ENCODE results near the gene SHPK. TPM values are rescaled to one million over a fixed set of nuclear protein-coding genes. Genes with fewer than 3 reads are reported as not detected.
A peak's percentile ranks its signal among the peaks of the same experiment; 100 is the strongest.

The SHPK gene
- total and polyA plus RNA-seq, 10 donors = 2.3 to 13.6 (median 10.2) TPM

GRCh38 chr17:3603870-3604259 lies 32.2 kb downstream of the SHPK start:
- intact Hi-C loops (cut with DNase I; ENCODE audit: low total_unique reads) = no loop called here
- DNase-seq = no peak
- Histone ChIP-seq H3K27me3 (replicated peaks in 1 of 7) (no peaks in the 10 kb centered on the region), H3K4me3 (no peak overlapping the region), H3K27ac (no peak overlapping the region), H3K36me3 (peaks cover 0 to 46% (median 17%) of the 10 kb centered on the region in 6 donors), H3K9me3 (no peaks in the 10 kb centered on the region), H3K4me1 (peaks cover 0 to 4% (median 0%) of the 10 kb centered on the region in 6 donors)
- TF ChIP-seq POLR2AphosphoS5 (IDR thresholded peaks at IDR 0.05) (no peak), POLR2A (IDR thresholded peaks at IDR 0.05) (no peak)
- TF ChIP-seq, protein P1, sequence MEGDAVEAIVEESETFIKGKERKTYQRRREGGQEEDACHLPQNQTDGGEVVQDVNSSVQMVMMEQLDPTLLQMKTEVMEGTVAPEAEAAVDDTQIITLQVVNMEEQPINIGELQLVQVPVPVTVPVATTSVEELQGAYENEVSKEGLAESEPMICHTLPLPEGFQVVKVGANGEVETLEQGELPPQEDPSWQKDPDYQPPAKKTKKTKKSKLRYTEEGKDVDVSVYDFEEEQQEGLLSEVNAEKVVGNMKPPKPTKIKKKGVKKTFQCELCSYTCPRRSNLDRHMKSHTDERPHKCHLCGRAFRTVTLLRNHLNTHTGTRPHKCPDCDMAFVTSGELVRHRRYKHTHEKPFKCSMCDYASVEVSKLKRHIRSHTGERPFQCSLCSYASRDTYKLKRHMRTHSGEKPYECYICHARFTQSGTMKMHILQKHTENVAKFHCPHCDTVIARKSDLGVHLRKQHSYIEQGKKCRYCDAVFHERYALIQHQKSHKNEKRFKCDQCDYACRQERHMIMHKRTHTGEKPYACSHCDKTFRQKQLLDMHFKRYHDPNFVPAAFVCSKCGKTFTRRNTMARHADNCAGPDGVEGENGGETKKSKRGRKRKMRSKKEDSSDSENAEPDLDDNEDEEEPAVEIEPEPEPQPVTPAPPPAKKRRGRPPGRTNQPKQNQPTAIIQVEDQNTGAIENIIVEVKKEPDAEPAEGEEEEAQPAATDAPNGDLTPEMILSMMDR (IDR thresholded peaks at IDR 0.05 in 8 of 11, conservative IDR thresholded peaks at IDR 0.05 in 3 of 11) = no peak
- WGBS, 5 donors = 83 to 100% (median 95%) methylated on average over 2 to 4 of the region's 4 CpGs

DNA sequence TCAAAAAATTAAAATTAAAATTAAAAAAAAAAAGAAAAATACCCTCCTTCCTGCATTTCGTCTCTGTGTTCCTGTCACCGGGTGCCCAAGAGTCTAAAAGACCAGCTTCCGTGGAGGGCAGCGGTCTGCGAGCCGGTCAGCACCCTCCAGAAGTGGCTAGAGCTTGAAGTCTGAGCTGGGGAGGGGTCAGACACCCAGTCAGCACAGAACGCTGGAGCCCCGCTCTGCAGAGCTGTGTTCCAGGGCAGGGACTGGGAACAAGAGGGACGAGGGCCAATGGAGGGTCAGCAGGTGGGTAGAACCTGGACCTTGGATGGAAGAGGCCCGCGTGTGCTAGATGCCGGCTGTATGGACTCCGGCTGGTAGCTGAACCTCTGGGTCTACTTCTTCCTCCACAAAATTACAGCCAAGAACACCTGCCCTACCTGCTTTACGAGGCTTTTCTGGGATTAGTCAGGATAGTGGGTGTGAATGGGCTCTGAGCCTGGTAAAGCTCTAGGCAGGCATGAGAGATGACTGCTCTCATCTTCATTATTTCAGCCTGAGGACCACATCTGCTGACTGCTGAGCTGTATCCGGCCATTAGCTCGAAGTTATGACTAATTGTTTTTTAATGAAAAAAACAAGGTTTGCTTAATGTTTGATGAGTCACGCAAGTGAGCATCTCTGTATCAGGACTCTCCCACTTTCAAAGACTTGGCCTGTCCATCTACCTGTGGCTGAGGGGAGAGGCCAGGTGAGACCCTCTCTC lies 32.8 kb downstream of the SHPK start:
- Histone ChIP-seq H3K36me3 (peaks cover 0 to 40% (median 11%) of the 10 kb centered on the region in 6 donors), H3K27me3 (replicated peaks in 1 of 7) (no peaks in the 10 kb centered on the region), H3K9me3 (no peaks in the 10 kb centered on the region), H3K4me1 (peaks cover 0 to 4% (median 0%) of the 10 kb centered on the region in 6 donors), H3K27ac (no peak overlapping the region), H3K4me3 (no peak overlapping the region)
- no peak for TF ChIP-seq POLR2AphosphoS5 (IDR thresholded peaks at IDR 0.05)
- TF ChIP-seq, protein P1 (IDR thresholded peaks at IDR 0.05 in 8 of 11, conservative IDR thresholded peaks at IDR 0.05 in 3 of 11) = no peak
- TF ChIP-seq POLR2A (IDR thresholded peaks at IDR 0.05) = no peak
- WGBS, 5 donors = 90 to 95% (median 94%) methylated on average over 17 of the region's 17 CpGs
- DNase-seq = no peak
- intact Hi-C loops (cut with DNase I; ENCODE audit: low total_unique reads) = no loop called here

DNA sequence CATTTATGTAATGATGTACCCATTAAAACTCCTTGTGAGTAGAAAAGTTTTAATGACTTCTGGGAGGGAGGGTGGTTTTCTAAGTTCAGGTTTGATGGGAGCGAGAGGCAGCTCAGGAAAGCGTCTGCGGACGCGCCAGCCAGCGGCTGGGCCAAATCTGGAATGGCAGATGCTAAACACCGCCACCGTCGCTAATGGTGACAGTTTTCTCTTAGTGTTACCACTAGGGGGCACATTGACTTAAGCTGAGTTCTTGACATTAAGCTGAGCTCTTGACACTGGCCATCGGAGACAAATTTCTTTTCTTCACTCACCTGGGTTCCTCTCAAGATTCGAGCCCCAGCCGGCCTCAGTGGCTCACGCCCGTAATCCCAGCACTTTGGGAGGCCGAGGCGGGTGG lies 33.6 kb downstream of the SHPK start:
- Histone ChIP-seq H3K27ac (no peak overlapping the region), H3K36me3 (peaks cover 0 to 38% (median 8%) of the 10 kb centered on the region in 6 donors), H3K27me3 (replicated peaks in 1 of 7) (no peaks in the 10 kb centered on the region), H3K9me3 (no peaks in the 10 kb centered on the region), H3K4me1 (peaks cover 0 to 4% (median 0%) of the 10 kb centered on the region in 6 donors), H3K4me3 (no peak overlapping the region)
- intact Hi-C loops (cut with DNase I; ENCODE audit: low total_unique reads) = no loop called here
- WGBS, 5 donors = 68 to 90% (median 78%) methylated on average over 14 to 16 of the region's 16 CpGs
- TF ChIP-seq, protein P1 (IDR thresholded peaks at IDR 0.05 in 8 of 11, conservative IDR thresholded peaks at IDR 0.05 in 3 of 11) = peak in 6 of 11 experiments; percentile 35 to 61 (median 55)
- no peak for TF ChIP-seq POLR2A (IDR thresholded peaks at IDR 0.05)
- peak in 1 of 3 donors; percentile 8 for TF ChIP-seq POLR2AphosphoS5 (IDR thresholded peaks at IDR 0.05)
- DNase-seq = no peak

- Histone ChIP-seq H3K27ac (no peak overlapping the region), H3K36me3 (peaks cover 0 to 34% (median 0%) of the 10 kb centered on the region in 6 donors), H3K27me3 (replicated peaks in 1 of 7) (no peaks in the 10 kb centered on the region), H3K4me3 (no peak overlapping the region), H3K4me1 (peaks cover 0 to 4% (median 0%) of the 10 kb centered on the region in 6 donors), H3K9me3 (no peaks in the 10 kb centered on the region)
- DNase-seq = no peak
- intact Hi-C loops (cut with DNase I; ENCODE audit: low total_unique reads) = no loop called here
- TF ChIP-seq, protein P1 (IDR thresholded peaks at IDR 0.05 in 8 of 11, conservative IDR thresholded peaks at IDR 0.05 in 3 of 11) = no peak
- TF ChIP-seq POLR2AphosphoS5 (IDR thresholded peaks at IDR 0.05) (no peak), POLR2A (IDR thresholded peaks at IDR 0.05) (no peak)
- WGBS, 5 donors = 89 to 95% (median 91%) methylated on average over 15 of the region's 15 CpGs
Observed at GRCh38 chr17:3600529-3601205, 35.4 kb downstream of the SHPK start.
